ENCODE measurements around the gene NME4.

The NME4 gene

GRCh38 chr16:396199-396598, 800 bp upstream of the NME4 start (continued):
- TF ChIP-seq PATZ1 (tag by site-specific recombination; IDR thresholded peaks at IDR 0.05): no peak

- POLR2A ChIA-PET: interaction anchor here (0.6 kb wide), 1 partner anchor 9 kb away, joined by 3 read pairs; no protein-coding TSS in a partner anchor
- Histone ChIP-seq H3K9me3 (ENCODE audit: control insufficient read depth, insufficient read depth, low read depth, low read length) (no peaks in the 10 kb centered on the region), H3K27ac (ENCODE audit: extremely low read depth, low read depth, low read length) (peak overlapping the region; percentile 72; the same call in 1 of the 2 replicates), H3K4me3 (ENCODE audit: low read depth, low read length) (peak overlapping the region; percentile 18), H3K4me1 (ENCODE audit: control insufficient read depth, insufficient read depth, low read length) (no peaks in the 10 kb centered on the region), H3K36me3 (ENCODE audit: control insufficient read depth in 2 of 2, insufficient read depth in 1 of 2, low read length in 2 of 2) (peaks cover 0 to 27% of the 10 kb centered on the region in 2 experiments; a peak in 1 of 3 replicates)
- CTCF ChIA-PET: no interaction called here
- TF ChIP-seq BCL6B (tag by site-specific recombination; IDR thresholded peaks at IDR 0.05) (no peak), SCRT2 (tag by site-specific recombination; IDR thresholded peaks at IDR 0.05) (no peak), ZSCAN5A (tag by site-specific recombination; IDR thresholded peaks at IDR 0.05) (peak; percentile 39; the same call in 1 of the 2 replicates), ZNF704 (tag by site-specific recombination; IDR thresholded peaks at IDR 0.05) (no peak), TCF7L2 (IDR thresholded peaks at IDR 0.05; ENCODE audit: borderline replicate concordance, low read depth, low read length) (no peak), ATF2 (tag by site-specific recombination; IDR thresholded peaks at IDR 0.05; ENCODE audit: low read depth) (no peak), ZNF585B (tag by site-specific recombination; IDR thresholded peaks at IDR 0.05) (no peak), ZNF791 (tag by site-specific recombination; IDR thresholded peaks at IDR 0.05) (no peak), ZBTB1 (tag by site-specific recombination; IDR thresholded peaks at IDR 0.05) (no peak), ZNF792 (tag by site-specific recombination; IDR thresholded peaks at IDR 0.05) (no peak), ZNF341 (tag by site-specific recombination; IDR thresholded peaks at IDR 0.05; ENCODE audit: low read depth) (no peak), PRDM10 (tag by site-specific recombination; IDR thresholded peaks at IDR 0.05) (0 out of 2 replicates have a peak, but pooled peaks have one; percentile 6), SETDB1 (IDR thresholded peaks at IDR 0.05; ENCODE audit: insufficient read length, low read length) (no peak), OVOL3 (tag by site-specific recombination; IDR thresholded peaks at IDR 0.05) (peak; percentile 33; the same call in 1 of the 2 replicates), EGR2 (tag by site-specific recombination; IDR thresholded peaks at IDR 0.05; ENCODE audit: low read depth) (peak; percentile 37; the same call in 1 of the 2 replicates), ZBTB21 (tag by site-specific recombination; IDR thresholded peaks at IDR 0.05) (no peak), ZNF776 (tag by site-specific recombination; IDR thresholded peaks at IDR 0.05; ENCODE audit: borderline replicate concordance) (no peak), ZNF112 (tag by site-specific recombination; IDR thresholded peaks at IDR 0.05) (no peak), ZNF510 (tag by site-specific recombination; IDR thresholded peaks at IDR 0.05; ENCODE audit: insufficient replicate concordance) (no peak), ZNF830 (tag by site-specific recombination; IDR thresholded peaks at IDR 0.05; ENCODE audit: low read depth) (no peak), HOXC10 (CRISPR knock-in tag; IDR thresholded peaks at IDR 0.05) (no peak), ZSCAN4 (tag by site-specific recombination; IDR thresholded peaks at IDR 0.05) (no peak), ZNF404 (tag by site-specific recombination; IDR thresholded peaks at IDR 0.05) (no peak), ZNF521 (tag by site-specific recombination; IDR thresholded peaks at IDR 0.05) (no peak)
Observed at GRCh38 chr16:396605-397004, 394 bp upstream of the NME4 start.
